Daoy (cell line): Measurements from ENCODE around the gene MGAT4B. TPM values are rescaled to one million over a fixed set of nuclear protein-coding genes. Genes with fewer than 3 reads are reported as not detected.

ENCODE experiments used
- DNase-seq: peaks from one replicate; pipeline ENCODE4 v3.0.0-alpha.2; 2015; ENCODE audit warnings: low read depth
- total RNA-seq: library from RNA; depleted of rRNA; stranded (reverse); fragments of >200 nt; shearing (Covaris generic); gene quantifications from 2 replicates; pipeline ENCODE4 v1.2.3, GENCODE V29; 2014

MGAT4B gene
- total RNA-seq, 1 experiment from 2014 or later: 52.9 TPM

- DNase-seq: no peak
Measured at GRCh38 chr5:179825655-179826182, 19.1 kb upstream of the MGAT4B start.

GRCh38 chr5:179824745-179825112, 18.1 kb upstream of the MGAT4B start:
- DNase-seq: no peak

- DNase-seq: no peak
Measured at GRCh38 chr5:179823937-179824744, 17.5 kb upstream of the MGAT4B start.

GRCh38 chr5:179822444-179822990, 15.9 kb upstream of the MGAT4B start:
- no peak for DNase-seq

- DNase-seq: no peak
Measured at GRCh38 chr5:179822059-179822432, 15.4 kb upstream of the MGAT4B start.

GRCh38 chr5:179821298-179822058, 14.8 kb upstream of the MGAT4B start:
- DNase-seq: peak; percentile 96

- DNase-seq: peak; percentile 88
Measured at GRCh38 chr5:179820483-179821297, 14.0 kb upstream of the MGAT4B start, which contains the start of gene SQSTM1. TSS of gene SQSTM1 (plus strand) at chr5:179820905. CDS start at chr5:179820937, 32 bp downstream.

- DNase-seq: no peak
Measured at GRCh38 chr5:179820127-179820482, 13.4 kb upstream of the MGAT4B start.

- peak; percentile 89 for DNase-seq
Measured at GRCh38 chr5:179819296-179820126, 12.8 kb upstream of the MGAT4B start.

GRCh38 chr5:179818746-179819295, 12.2 kb upstream of the MGAT4B start:
- DNase-seq: peak; percentile 98

- DNase-seq: no peak
Measured at GRCh38 chr5:179817890-179818745, 11.5 kb upstream of the MGAT4B start.

- no peak for DNase-seq
Measured at GRCh38 chr5:179817470-179817840, 10.8 kb upstream of the MGAT4B start.

- DNase-seq: no peak
Measured at GRCh38 chr5:179816796-179817469, 10.3 kb upstream of the MGAT4B start.

- DNase-seq: peak; percentile 3
Measured at GRCh38 chr5:179816401-179816795, 9.7 kb upstream of the MGAT4B start.

GRCh38 chr5:179815491-179816249, 9.0 kb upstream of the MGAT4B start:
- DNase-seq: peak; percentile 4

- DNase-seq: no peak
Measured at GRCh38 chr5:179814090-179814489, 7.4 kb upstream of the MGAT4B start.

GRCh38 chr5:179812997-179813607, 6.4 kb upstream of the MGAT4B start:
- no peak for DNase-seq
